ENCODE data around the gene OR2T35.

GRCh38 chr1:248625166-248625565, 19.9 kb downstream of the OR2T35 start:
- TF ChIP-seq POLR2A (IDR thresholded peaks at IDR 0.05; ENCODE audit: low read depth, low read length) (no peak), TAF1 (IDR thresholded peaks at IDR 0.05; ENCODE audit: borderline replicate concordance, low read depth, low read length) (no peak)

All from GM12892 (cell line).